ENCODE data around the gene PLAAT5. TPM values are rescaled to one million over a fixed set of nuclear protein-coding genes. Genes with fewer than 3 reads are reported as not detected.

Gene PLAAT5
- total RNA-seq, 1 experiment from 2014 or later: 2.3 TPM

- no TSS peak for BruUV-seq (replicated peaks)
- Histone ChIP-seq H3K27me3 (replicated peaks; ENCODE audit: control insufficient read depth, insufficient read depth, low read length) (no peaks in the 10 kb centered on the region), H3K4me3 (ENCODE audit: low read depth, low read length) (no peak overlapping the region), H3K36me3 (ENCODE audit: control insufficient read depth, insufficient read depth, low read length) (no peaks in the 10 kb centered on the region), H3K9me3 (no peaks in the 10 kb centered on the region), H3K4me1 (no peaks in the 10 kb centered on the region)
- ChIA-PET POLR2A (no interaction called here), CTCF (no interaction called here)
- Mint-ChIP-seq H3K36me3 (ENCODE audit: insufficient read depth, unreplicated experiment) (no peaks in the 10 kb centered on the region), H3K9me3 (ENCODE audit: unreplicated experiment) (peaks cover 6% of the 10 kb centered on the region), H3K27ac (ENCODE audit: unreplicated experiment) (no peak overlapping the region), H3K4me3 (ENCODE audit: unreplicated experiment) (no peak overlapping the region), H3K27me3 (ENCODE audit: insufficient read depth, unreplicated experiment) (peaks cover 8% of the 10 kb centered on the region), H3K4me1 (ENCODE audit: low read depth, unreplicated experiment) (no peaks in the 10 kb centered on the region)
- intact Hi-C loops (cut with micrococcal nuclease; ENCODE audit: unreplicated experiment): no loop called here
- DNase-seq: no peak
- TF ChIP-seq CTCF (IDR thresholded peaks at IDR 0.05; ENCODE audit: insufficient read depth in 1 of 2, low read depth in 1 of 2, low read length in 1 of 2, severe bottlenecking in 1 of 2, unreplicated experiment in 1 of 2): no peak
These were observed 42.3 kb downstream of the PLAAT5 start for GRCh38 chr11:63448646-63449045.

GRCh38 chr11:63445720-63446119 is 45.2 kb downstream of the PLAAT5 start:
- ChIA-PET POLR2A (no interaction called here), CTCF (no interaction called here)
- no peak overlapping the region for H3K4me3 ChIP-seq (ENCODE audit: low read depth, low read length)
- H3K36me3 ChIP-seq (ENCODE audit: control insufficient read depth, insufficient read depth, low read length): no peaks in the 10 kb centered on the region
- no peaks in the 10 kb centered on the region for H3K4me1 ChIP-seq
- TF ChIP-seq CTCF (IDR thresholded peaks at IDR 0.05; ENCODE audit: insufficient read depth in 1 of 2, low read depth in 1 of 2, low read length in 1 of 2, severe bottlenecking in 1 of 2, unreplicated experiment in 1 of 2): no peak
- BruUV-seq (replicated peaks): no TSS peak
- intact Hi-C loops (cut with micrococcal nuclease; ENCODE audit: unreplicated experiment): no loop called here
- peaks cover 3% of the 10 kb centered on the region for H3K27me3 Mint-ChIP-seq (ENCODE audit: insufficient read depth, unreplicated experiment)
- H3K27me3 ChIP-seq (replicated peaks; ENCODE audit: control insufficient read depth, insufficient read depth, low read length): no peaks in the 10 kb centered on the region
- no peaks in the 10 kb centered on the region for H3K9me3 ChIP-seq
- no peaks in the 10 kb centered on the region for H3K4me1 Mint-ChIP-seq (ENCODE audit: low read depth, unreplicated experiment)
- H3K27ac Mint-ChIP-seq (ENCODE audit: unreplicated experiment): no peak overlapping the region
- DNase-seq: no peak
- no peaks in the 10 kb centered on the region for H3K36me3 Mint-ChIP-seq (ENCODE audit: insufficient read depth, unreplicated experiment)
- no peak overlapping the region for H3K4me3 Mint-ChIP-seq (ENCODE audit: unreplicated experiment)
- H3K9me3 Mint-ChIP-seq (ENCODE audit: unreplicated experiment): peaks cover 10% of the 10 kb centered on the region

GRCh38 chr11:63445118-63445517 is 45.8 kb downstream of the PLAAT5 start:
- H3K9me3 Mint-ChIP-seq (ENCODE audit: unreplicated experiment): peaks cover 10% of the 10 kb centered on the region
- no peaks in the 10 kb centered on the region for H3K36me3 ChIP-seq (ENCODE audit: control insufficient read depth, insufficient read depth, low read length)
- H3K9me3 ChIP-seq: no peaks in the 10 kb centered on the region
- ChIA-PET CTCF (no interaction called here), POLR2A (no interaction called here)
- no TSS peak for BruUV-seq (replicated peaks)
- no peaks in the 10 kb centered on the region for H3K36me3 Mint-ChIP-seq (ENCODE audit: insufficient read depth, unreplicated experiment)
- intact Hi-C loops (cut with micrococcal nuclease; ENCODE audit: unreplicated experiment): no loop called here
- H3K27me3 Mint-ChIP-seq (ENCODE audit: insufficient read depth, unreplicated experiment): peaks cover 3% of the 10 kb centered on the region
- no peak for DNase-seq
- H3K4me1 ChIP-seq: no peaks in the 10 kb centered on the region
- H3K4me1 Mint-ChIP-seq (ENCODE audit: low read depth, unreplicated experiment): no peaks in the 10 kb centered on the region
- no peak overlapping the region for H3K4me3 ChIP-seq (ENCODE audit: low read depth, low read length)
- TF ChIP-seq CTCF (IDR thresholded peaks at IDR 0.05; ENCODE audit: insufficient read depth in 1 of 2, low read depth in 1 of 2, low read length in 1 of 2, severe bottlenecking in 1 of 2, unreplicated experiment in 1 of 2): no peak
- no peaks in the 10 kb centered on the region for H3K27me3 ChIP-seq (replicated peaks; ENCODE audit: control insufficient read depth, insufficient read depth, low read length)
- no peak overlapping the region for H3K4me3 Mint-ChIP-seq (ENCODE audit: unreplicated experiment)
- no peak overlapping the region for H3K27ac Mint-ChIP-seq (ENCODE audit: unreplicated experiment)
